Pons (tissue), 1 donor: ENCODE results near the gene TUBG1.

Experiments
- DNase-seq: peaks from one replicate; pipeline ENCODE4 v3.0.0-alpha.2; 2016; ENCODE audit warnings: low spot score

TUBG1 gene

DNA sequence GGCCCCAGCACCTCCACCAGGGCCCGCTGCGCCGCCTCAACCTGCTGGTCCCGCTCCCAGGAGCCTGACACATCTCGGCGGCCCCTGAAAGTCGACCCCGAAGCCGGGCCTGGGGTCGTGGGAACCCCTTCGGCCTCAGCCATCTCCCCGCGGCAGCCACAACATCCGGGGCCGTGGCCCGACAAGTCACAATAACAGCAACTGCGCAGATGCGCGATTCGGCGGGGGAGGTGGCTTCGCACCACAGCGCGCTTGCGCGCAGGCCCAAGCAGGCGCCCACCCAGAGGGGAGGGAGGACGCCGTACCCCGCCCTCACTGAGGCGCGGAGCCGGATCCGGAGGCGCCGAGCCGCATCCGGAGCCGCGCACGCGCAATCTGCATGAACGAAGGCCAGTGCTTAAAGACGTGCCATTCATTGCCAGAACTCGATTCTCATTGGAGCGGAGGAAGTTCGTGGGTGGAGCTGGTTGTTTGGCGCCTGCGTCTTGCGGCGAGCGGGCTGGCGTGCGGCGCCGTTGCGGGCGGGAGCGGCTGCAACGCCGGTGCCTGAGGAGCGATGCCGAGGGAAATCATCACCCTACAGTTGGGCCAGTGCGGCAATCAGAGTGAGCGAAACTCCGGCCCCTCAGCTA lies at the start of gene TUBG1, which contains the start of gene RETREG3:
TUBG1 (plus strand) TSS at position 502 of the 632 bp plus-strand sequence; CDS start at position 557, 55 bp downstream.
RETREG3 (minus strand) TSS at position 193 of the 632 bp plus-strand sequence; CDS start at position 143, 50 bp downstream.
- peak; percentile 99 for DNase-seq

DNA sequence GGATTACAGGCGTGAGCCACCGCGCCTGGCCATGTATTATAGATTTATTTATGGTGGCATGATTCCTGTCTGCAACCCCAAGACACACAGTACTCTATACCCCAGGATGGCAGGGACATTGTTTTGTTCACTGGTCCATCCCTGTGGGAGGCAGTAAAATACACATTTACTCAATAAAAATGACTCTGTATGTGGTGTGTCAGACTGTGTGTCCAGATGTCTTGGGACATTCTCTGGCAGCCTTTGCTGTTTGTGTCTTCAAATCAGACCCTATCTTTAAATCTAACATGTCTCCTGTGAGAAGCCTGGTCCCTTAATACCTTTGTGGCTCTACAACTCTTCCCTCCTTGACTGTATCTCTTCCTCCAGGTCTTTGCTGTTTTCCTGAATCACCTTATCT lies 49.2 kb upstream of the TUBG1 start:
- DNase-seq: no peak

DNA sequence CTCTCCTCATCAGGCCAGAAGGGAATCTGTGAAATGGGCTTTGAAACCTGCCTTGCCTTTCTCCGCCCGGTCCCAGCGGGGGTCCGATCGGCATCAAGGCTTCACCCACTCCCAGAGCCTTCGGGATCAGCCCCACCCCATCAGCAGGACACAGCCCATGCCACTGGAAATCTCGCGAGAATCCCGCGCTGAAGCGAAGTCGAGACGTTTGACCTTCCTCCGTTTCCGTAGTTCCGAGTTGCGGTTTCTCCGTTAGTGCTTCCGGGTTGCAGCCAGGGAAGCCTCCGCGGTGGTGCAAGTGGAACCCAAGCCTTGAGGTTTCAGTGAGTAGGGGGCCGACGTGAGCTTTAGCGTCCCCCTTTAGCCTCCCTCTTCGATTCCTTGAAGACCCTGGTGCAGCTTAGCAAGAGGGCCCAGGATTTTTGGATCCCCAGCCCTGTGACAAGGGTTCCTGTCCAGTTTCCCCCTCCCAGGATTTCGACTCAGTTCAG lies 47.5 kb upstream of the TUBG1 start, which contains the start of gene COASY:
COASY (plus strand) TSS at position 252 of the 491 bp plus-strand sequence. CDS start 475 bp downstream, outside the sequence.
- peak; percentile 95 for DNase-seq

DNA sequence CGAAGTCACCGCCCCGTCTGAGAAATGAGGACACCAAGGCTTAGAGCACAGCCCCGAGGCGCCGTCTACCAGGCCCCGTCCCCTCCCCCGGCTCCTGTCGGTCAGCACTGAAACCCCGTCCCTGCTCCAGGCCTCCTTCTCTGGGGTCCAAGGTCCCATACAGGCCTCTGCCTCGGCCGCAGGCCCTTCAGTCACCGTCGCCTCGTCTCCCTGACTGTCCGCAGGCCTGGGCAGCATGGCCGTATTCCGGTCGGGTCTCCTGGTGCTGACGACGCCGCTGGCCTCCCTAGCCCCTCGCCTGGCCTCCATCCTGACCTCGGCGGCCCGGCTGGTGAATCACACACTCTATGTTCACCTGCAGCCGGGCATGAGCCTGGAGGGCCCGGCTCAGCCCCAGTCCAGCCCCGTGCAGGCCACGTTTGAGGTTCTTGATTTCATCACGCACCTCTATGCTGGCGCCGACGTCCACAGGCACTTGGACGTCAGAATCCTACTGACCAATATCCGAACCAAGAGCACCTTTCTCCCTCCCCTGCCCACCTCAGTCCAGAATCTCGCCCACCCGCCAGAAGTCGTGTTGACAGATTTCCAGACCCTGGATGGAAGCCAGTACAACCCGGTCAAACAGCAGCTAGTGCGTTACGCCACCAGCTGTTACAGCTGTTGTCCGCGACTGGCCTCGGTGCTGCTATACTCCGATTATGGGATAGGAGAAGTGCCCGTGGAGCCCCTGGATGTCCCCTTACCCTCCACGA lies 46.9 kb upstream of the TUBG1 start:
- no peak for DNase-seq

DNA sequence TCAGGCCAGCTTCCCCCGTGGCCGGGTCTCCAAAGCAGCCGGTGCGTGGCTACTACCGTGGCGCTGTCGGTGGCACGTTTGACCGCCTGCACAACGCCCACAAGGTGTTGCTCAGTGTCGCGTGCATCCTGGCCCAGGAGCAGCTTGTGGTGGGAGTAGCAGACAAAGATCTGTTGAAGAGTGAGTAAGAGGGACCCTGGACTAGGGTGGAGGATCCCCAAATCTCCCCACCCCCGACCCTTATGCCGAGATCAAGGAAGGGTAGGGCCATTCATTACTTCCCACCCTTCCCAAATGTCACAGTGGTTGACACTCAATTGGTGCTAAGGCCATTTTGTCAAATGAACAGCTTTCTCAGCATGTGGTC lies 46.4 kb upstream of the TUBG1 start:
- no peak for DNase-seq

DNA sequence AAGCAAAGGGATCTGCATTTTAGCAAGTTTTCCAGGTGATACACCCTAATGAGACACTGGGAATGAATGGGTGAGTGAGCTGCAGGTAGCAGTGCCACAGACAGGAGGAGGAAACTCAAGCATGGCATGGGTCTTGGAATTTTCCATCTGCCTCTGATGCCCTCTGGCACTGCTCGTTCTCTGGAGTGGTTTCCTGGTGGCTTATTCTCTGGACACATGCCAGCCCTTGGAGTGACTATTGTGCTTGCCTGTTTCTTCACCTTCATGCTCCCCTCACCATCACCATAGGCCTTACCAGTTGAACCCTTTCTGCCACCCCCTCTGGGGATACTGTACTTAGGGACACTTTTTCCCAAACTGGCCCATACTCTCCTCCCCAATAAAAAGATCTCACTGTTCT lies 45.9 kb upstream of the TUBG1 start:
- no peak for DNase-seq

DNA sequence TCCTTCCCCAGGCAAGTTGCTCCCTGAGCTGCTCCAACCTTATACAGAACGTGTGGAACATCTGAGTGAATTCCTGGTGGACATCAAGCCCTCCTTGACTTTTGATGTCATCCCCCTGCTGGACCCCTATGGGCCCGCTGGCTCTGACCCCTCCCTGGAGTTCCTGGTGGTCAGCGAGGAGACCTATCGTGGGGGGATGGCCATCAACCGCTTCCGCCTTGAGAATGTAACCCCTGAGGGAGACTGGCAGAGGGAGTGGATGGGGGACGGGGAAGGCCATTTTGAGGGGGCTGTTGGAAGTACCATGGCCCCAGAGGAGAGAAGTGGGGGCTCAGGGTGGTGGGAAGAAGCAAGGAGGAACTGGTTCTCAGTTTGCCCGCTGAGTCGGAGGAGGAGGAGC lies 45.5 kb upstream of the TUBG1 start:
- no peak for DNase-seq

DNA sequence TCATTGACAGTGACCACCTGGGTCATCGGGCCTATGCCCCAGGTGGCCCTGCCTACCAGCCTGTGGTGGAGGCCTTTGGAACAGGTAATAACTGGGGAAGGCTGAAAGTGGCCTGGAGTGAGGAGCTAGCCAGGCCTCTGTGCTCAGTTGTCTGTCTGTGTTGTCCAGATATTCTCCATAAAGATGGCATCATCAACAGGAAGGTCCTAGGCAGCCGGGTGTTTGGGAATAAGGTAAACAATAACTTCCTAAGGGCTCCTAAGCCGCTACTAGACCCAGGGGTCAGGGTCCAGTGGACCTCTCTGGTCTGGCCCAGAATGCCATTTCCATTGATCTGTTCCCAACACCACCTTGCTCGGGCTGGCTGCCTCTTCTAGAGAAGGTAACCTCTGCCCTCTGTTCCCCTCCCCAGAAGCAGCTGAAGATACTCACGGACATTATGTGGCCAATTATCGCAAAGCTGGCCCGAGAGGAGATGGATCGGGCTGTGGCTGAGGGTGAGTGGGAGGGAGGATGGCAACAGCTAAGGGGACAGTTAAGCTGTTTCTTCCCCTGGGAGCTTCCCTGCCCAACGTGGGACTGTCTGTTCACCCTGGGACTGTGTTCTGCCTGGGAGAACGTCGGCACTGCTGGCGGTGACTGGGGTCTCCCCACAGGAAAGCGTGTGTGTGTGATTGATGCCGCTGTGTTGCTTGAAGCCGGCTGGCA lies 44.5 kb upstream of the TUBG1 start:
- no peak for DNase-seq

DNA sequence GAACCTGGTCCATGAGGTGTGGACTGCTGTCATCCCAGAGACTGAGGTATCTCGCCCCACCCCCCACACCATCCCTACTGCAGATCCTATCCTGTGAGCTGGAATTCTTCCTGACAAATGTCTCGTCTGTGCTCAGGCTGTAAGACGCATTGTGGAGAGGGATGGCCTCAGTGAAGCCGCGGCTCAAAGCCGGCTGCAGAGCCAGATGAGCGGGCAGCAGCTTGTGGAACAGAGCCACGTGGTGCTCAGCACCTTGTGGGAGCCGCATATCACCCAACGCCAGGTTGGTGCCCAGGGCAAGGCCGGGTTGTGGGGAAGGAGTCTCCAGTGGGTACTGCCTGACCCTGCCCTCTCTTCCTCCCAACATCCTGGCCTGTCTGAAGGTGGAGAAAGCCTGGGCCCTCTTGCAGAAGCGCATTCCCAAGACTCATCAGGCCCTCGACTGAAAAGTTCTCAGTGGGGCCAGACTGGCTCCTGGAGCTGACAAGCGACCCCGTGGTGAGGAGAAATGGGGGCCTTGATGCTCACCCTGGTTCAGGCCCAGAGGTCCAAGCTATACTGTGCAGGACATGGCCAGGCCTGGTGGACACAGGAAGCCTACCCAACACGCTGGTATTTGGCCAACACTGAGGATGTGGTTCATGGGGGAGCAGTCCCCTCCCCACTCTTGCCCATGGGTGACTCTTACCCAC lies 43.8 kb upstream of the TUBG1 start:
- DNase-seq: no peak

DNA sequence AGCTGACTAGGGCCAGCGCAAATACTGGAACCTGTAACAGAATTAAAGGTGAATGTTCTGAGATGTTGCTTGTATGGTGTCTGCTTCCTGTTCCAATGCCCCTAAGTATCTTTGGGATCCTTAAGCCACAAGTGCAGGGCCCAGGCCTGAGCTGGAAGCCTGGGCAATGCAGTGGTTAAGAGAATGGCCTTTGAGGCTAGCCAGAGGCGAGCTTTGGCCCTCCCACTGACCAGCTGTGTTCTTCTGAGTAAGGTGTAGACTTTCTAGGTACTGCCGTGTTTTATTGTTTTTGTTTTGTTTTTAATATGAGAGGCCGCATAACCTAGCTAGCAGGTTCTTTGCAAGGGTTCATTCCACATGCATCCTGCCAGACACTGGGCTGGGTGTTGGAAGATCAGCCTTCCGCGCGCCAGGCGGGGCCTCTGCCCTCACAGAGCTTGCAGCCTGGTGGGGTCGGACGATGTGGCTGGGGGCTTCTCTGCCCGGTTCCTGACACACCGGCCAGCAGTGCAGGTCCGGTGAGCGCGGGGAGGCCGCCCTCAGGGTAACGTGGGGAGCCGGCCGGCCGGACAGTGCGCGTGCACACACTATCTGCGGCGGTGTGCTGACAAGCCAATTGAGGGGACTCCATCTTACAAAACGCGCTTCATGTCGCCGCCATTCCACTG lies 43.1 kb upstream of the TUBG1 start:
- no peak for DNase-seq

DNA sequence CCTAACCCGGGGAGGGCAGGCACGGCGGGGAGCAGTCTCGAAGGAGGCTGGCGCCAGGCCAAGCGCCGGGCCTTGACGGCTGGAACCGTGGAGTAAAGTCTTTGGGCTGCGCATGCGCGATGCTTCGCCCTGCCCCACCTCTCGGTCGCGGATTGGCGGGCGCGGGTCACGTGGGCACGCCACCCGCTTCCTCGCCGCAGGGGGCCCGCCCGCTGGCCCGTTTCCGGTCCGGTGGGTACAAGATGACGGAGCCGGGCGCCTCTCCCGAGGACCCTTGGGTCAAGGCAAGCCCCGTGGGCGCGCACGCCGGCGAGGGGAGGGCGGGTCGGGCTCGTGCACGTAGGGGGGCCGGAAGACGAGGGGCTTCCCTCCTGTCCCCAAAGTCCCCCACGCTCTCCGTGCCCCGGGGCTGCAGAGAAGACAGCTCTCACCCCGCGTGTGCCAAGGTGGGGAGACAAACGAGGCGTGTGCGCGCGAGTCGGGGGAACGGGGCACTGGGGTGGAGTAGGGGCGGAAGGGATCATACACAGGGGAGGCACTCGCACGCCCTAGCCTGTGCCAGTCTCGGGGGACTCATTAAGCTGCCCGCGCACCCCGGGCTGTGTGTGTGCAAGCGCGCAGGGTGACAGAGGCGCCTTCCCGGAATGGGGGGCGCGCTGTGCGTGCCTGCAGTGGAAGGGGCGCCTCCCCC lies 42.5 kb upstream of the TUBG1 start, which contains the start of gene MLX:
MLX (plus strand) TSS at position 218 of the 691 bp plus-strand sequence; CDS start at position 243, 25 bp downstream.
- DNase-seq: peak; percentile 88

DNA sequence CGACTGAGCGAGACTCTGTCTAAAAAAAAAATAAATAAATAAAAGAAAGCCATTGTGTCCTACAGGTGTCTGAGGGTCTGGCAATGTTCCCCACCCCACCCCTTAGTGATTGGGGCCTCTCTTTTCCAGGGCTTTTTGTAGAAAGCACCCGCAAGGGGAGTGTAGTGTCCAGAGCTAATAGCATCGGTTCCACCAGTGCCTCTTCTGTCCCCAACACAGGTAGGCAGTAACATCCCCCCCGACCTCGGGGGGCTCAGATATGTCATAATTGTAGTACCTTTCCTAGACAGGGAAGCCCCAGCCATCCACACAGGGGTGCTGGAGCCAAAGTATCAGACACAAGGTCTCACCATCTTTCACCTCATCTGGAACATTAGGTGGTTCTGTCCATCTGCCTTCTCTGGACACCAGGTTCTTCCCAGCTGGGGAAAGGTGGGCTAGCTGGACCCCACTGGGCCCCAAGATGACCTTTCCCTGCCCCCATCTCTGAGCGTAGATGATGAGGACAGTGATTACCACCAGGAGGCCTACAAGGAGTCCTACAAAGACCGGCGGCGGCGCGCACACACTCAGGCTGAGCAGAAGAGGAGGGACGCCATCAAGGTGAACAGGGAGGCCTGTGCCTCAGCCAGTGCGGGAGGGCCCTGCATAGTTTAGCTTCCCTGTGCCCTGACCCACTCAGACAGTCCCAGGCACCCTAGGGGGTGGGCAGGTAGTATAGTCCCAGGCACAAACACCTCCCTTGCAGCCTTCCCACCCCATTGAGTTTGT lies 41.0 kb upstream of the TUBG1 start:
- DNase-seq: no peak

DNA sequence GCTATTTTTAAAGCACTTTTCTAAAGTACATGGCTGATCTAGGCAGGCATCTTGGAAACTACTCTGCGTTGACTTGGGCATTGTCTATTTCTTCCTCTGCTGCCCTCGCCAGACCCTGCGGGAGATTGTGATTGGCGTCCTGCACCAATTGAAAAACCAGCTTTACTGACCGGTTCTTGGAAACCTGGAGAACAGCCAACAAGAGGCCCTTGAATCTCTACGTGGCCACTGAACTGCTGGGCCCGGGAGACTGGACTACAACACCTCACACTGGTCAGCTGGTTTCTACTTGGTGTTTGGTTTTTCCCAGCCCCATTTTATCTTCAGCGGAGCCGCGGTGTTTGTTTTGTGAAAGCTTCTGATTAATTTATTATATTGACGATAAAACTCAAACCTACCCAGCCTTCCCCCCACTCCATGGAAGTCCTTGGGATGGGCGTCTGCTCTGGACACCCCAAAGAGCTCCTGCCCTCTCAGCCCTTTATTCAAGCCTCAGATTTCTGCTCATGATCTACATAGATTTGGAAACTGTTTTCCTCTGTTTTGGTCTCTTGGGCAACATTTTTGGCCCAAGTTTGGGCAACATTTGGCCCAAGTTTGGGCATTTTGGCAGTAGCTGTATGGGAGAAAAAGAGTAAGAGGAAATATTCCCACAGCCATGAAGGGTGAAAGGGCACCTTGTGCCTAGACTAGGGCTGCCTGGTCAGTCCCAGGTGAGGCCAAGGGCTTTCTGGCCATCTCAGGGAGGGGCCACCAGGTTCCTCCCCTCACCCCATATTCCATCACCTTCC lies 37.9 kb upstream of the TUBG1 start:
- no peak for DNase-seq

DNA sequence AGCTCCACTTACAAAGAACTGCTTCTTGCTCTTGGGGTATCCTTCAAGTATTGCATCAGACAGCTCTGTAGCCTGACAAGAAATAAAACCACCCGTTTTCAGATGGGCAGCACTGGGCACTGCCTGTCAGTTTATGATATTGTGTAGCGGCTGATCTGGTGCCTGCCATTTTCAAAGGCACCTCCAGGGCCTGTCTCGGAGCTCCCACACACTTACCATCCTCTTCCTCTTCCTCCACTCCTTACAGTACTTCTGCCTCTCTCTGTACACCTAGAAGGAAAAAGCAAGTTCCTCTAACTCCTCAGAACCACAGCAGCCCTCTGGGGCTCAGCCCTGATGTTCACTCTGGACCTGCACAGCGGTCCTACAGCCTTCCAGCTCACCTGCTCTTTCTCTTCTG lies 36.4 kb upstream of the TUBG1 start:
- no peak for DNase-seq

DNA sequence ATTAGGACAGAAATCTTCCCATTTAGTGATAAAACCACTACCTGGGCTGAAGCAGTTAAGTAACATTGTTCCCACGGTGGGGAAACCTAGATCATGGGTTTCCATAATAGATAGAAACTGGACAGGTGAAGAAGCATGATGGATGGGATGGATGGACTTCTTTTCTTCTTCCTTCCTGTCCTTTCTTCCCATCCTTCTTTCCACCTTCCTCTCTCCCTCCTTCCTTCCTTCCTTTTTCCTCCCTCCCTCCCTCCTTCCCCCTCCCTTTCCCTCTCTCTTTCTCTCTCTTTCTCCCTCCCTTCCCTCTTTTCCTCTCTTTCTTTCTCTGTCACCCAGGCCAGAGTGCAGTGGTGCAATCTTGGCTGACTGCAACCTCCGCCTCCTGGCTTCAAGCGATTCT lies 35.0 kb upstream of the TUBG1 start:
- DNase-seq: no peak

DNA sequence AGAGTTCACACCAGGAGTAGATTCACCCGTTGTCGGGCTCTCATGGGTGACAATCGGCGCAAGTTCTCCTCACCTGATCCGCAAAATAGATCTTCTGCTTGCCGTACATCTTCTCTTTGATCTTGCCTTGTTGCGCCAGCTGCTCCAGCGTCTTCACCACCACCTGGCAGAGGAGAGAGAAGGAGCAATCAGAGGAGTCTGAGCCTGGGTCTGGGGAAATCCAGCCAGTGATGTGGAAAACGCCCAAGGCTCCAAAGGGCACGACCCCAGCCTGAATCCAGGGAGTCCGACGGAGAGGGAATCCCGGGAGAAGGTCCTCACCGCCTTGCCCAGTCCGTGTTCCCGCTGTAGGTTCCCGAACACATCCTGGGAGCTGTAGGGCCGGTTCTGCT lies 32.3 kb upstream of the TUBG1 start:
- DNase-seq: no peak

DNA sequence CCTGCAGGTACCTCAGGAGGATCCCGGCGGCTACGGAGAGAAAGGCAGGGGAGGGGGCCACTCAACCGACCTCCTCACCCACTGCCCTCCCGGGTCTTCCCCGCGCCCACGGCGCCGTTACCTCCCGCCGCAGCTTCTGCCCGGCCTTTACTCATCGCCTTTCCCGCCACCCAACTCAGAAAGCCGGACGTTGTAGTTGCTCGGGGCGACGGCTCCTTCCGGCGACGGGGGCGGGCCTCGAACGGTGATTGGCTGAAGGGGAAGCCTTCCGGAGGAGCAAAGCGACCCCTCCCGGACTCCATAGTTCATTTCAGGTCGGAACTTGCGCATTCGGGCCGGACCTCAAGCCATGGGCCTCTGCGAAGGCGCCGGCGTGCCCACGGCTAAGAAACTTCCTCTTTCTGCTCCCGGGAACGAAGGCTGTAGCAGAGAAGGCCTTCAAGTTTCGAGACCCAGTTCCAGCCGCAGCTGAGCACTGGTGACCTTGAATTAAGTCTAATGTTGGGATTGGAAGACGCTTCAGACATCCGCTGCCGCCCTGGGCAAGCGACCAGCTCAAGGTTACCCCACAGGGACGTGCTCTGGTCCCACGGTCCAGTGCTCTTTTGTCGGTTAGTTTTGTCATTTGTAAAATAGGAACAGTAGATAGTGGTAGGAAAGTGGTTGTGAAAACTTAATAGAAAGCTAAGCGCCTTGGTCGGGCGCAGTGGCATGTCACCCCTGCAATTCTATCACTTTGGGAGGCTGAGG lies 31.8 kb upstream of the TUBG1 start, which contains the start of gene PSMC3IP:
PSMC3IP (minus strand) TSS at position 198 of the 750 bp plus-strand sequence; CDS start at position 155, 43 bp downstream.
- DNase-seq: peak; percentile 93

DNA sequence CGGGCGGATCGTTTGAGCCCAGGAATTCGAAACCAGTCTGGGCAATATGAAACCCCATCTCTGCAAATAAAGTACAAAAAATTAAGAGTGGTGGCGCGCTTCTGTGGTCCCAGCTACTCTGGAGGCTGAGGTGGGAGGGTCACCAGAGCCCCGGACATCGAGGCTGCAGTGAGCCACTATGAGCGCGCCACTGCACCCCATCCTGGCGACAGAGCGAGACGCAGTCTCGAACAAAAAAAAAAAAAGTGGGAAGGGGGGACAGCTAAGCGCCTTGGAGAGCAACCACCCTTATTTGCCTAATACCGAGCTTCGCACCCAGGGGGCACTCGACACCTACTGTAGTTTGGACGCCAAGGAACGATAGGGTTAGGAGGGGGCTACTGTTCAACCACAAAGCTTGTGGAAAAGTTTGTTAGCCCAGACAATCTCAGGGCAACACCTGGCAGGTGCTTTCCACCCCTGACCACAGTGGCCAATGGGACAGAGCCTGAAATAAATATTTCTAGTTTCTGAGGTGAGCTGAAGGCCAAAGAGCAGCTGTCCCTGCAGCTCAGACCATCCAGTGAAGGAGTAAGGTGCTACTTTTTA lies 31.1 kb upstream of the TUBG1 start:
- peak; percentile 76 for DNase-seq
